NCI-H748 (cell line): Measurements from ENCODE around the gene DUS1L.

Source experiments
- DNase-seq: peaks from one replicate; lab custom pipeline; 2025; ENCODE audit not compliant: unreplicated experiment; lab: John Stamatoyannopoulos, UW

The DUS1L gene

GRCh38 chr17:82029391-82029790, 36.2 kb downstream of the DUS1L start:
- no peak for DNase-seq

- DNase-seq: no peak
Observed at GRCh38 chr17:82028966-82029365, 36.6 kb downstream of the DUS1L start.

GRCh38 chr17:82028246-82028645, 37.4 kb downstream of the DUS1L start:
- no peak for DNase-seq

GRCh38 chr17:82025401-82026107, 40.0 kb downstream of the DUS1L start:
- DNase-seq: no peak

GRCh38 chr17:82024859-82025258, 40.7 kb downstream of the DUS1L start:
- no peak for DNase-seq

GRCh38 chr17:82023447-82024241, 42.0 kb downstream of the DUS1L start:
- peak; percentile 69 for DNase-seq

GRCh38 chr17:82022981-82023446, 42.6 kb downstream of the DUS1L start, which contains the start of gene LRRC45:
Gene LRRC45, plus strand, starts transcription at chr17:82023305. Its CDS starts 339 bp downstream, at chr17:82023644.
- DNase-seq: peak; percentile 100

GRCh38 chr17:82022310-82022980, 43.2 kb downstream of the DUS1L start, which contains the start of gene CENPX:
Gene CENPX, minus strand, starts transcription at chr17:82022878. Its CDS starts 17 bp downstream, at chr17:82022861.
- DNase-seq: no peak

- peak; percentile 41 for DNase-seq
Observed at GRCh38 chr17:82021900-82022309, 43.7 kb downstream of the DUS1L start.

- peak; percentile 67 for DNase-seq
Observed at GRCh38 chr17:82021107-82021899, 44.3 kb downstream of the DUS1L start.

GRCh38 chr17:82020572-82021106, 45.0 kb downstream of the DUS1L start:
- no peak for DNase-seq

- DNase-seq: peak; percentile 68
Observed at GRCh38 chr17:82019690-82020571, 45.7 kb downstream of the DUS1L start.

GRCh38 chr17:82018989-82019689, 46.5 kb downstream of the DUS1L start:
- DNase-seq: no peak

GRCh38 chr17:82018152-82018988, 47.2 kb downstream of the DUS1L start:
- DNase-seq: no peak

GRCh38 chr17:82017612-82018151, 47.9 kb downstream of the DUS1L start:
- no peak for DNase-seq

- DNase-seq: no peak
Observed at GRCh38 chr17:82016875-82017459, 48.6 kb downstream of the DUS1L start.
